Ramos (cell line): ENCODE data around the gene PEDS1.

ENCODE experiments used
- in situ Hi-C: fragments of 300-500 bp; cut with MboI; formaldehyde crosslinking; loops from one replicate; pipeline ENCODE4 v1.14.3; 2022; ENCODE audit warnings: low sequenced_read_pairs; ENCODE audit not compliant: unreplicated experiment

Gene PEDS1

DNA sequence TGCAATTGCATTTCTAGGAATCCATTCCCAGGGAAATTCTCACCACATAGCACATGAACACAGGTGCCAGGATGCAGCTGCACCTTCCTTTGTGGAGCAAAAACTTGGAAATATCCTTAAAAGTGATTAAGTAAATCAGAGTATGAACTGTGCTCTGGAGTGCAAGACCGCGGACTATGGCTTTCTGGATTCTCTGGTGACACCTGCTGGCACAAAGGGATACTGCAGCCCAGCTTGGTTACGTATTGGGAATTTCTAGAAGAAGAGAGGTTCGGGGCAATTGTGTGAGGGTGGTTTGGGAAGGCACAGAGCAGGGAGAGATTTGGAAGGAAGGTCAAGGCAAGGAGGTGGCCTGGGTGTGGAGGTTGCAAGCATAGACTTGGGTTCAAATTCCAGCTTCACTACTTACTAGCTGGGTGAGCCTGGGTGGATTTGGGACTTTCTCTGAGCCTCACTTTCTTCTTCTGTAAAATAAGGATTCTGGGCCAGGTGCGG lies 15.9 kb upstream of the PEDS1 start:
- in situ Hi-C loops = loop anchor here (10.0 kb wide), 1 partner anchor 85 kb away; no protein-coding TSS in a partner anchor

DNA sequence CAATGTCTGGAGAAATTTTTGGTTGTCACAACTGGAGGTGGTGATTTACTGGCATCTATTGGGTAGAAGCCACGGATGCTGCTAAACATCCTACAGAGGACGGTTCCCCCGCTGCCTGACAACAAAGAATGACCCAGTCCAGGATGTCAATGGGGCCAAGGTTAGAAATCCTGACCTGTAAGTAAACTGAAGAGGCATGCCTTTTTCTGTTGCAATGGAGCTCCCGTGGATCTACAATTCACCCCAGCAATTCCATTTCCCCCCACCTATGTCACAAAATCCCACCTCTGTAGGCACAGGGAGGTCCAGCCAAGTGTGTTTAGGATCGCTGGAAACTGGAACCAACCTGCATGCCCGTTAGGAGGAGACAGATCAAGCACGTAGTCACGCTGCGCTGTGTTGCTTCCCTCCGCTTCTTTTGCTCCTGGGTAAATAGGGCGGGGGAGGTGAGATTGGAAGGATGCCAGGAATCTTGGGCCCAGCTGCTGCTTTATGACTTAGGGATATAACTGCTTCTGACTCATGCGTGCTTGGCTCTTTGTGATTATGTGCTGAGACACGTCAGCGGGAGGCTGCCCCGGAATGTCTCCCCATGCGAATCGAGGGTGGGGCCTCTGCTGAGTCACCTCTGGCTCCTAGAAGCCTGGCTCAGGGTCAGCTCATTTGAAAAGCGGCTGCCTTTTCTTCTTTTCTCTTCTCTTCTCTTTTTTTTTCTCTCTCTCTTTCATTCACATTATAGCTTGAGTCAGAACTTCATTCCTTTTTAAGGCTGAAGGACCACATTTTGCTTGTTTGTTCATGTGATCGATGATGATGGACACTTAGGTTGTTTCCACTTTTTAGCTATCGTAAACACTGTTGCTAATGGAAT lies 12.4 kb upstream of the PEDS1 start:
- in situ Hi-C loops = loop anchor here (10.0 kb wide), 1 partner anchor 81 kb away; no protein-coding TSS in a partner anchor

DNA sequence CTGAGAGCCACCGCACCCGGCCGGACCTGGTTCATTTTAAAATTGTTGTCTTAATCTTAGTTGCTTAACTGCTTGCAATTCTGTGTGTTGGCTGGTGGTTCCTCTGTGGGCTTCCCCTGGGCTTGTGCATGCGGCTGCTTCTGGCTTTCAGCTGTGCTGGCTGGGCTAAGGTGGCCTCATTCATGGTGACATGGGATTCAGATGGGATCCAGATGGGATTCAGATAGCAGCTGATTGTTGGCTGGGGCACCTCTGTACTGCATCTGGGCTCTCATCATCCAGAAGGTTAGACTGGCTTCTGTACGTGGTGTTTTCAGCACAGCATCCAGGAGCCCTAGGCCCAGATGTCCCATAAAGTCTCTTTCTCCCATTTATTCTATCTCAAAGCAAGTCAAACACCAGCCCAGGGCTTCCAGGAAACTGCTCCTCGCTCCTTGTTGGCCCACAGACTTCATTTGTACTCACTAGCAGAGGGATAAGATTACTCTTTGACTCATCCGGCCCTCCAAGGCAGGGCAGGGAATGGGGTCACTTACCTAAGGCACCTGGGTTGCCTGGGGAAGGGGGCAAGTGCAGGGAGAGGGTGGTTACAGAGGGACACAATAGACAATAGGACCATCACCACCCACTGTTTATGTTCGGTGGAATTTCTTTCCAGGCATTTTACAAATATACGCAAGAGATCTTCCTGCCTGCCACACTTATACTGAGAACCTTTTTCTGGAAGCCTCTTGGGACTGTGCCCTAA lies 10.2 kb upstream of the PEDS1 start:
- in situ Hi-C loops = loop anchor here (10.0 kb wide), 1 partner anchor 79 kb away; no protein-coding TSS in a partner anchor

DNA sequence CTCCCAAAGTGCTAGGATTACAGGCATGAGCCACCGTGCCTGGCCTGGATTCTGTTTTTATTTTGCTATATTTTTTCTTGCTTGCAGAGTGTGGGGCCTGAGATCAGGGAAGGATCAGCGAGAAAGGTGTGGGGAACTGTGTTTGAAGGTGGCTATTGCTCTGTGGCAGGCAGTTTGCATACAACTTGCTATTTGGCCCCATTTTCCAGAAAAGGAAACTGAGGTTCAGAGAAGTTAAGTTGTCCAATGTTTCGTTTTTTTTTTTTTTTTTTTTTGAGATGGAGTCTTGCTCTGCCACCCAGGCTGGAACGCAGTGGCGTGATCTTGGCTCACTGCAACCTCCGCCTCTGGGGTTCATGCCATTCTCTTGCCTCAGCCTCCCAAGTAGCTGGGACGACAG lies 8.0 kb upstream of the PEDS1 start:
- in situ Hi-C loops = loop anchor here (10.0 kb wide), 1 partner anchor 77 kb away; no protein-coding TSS in a partner anchor

DNA sequence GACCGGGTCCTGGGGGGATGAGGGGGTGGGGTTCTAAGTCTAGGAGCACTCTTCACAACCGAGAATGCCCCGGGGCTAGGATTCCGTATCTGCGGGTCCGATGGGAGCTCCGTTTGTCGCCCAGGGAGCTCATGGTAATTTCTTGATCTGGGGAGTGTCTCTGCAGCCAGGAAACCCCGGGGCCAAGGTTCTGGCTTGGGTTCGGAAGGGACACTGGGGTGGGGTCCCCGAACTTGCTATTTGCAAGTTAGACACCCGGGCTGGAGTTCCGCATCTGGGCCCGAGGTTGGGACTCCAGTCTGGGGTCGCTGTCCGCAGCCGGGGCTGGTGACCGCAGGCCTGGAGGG lies 397 bp downstream of the PEDS1 start:
- in situ Hi-C loops = no loop called here

DNA sequence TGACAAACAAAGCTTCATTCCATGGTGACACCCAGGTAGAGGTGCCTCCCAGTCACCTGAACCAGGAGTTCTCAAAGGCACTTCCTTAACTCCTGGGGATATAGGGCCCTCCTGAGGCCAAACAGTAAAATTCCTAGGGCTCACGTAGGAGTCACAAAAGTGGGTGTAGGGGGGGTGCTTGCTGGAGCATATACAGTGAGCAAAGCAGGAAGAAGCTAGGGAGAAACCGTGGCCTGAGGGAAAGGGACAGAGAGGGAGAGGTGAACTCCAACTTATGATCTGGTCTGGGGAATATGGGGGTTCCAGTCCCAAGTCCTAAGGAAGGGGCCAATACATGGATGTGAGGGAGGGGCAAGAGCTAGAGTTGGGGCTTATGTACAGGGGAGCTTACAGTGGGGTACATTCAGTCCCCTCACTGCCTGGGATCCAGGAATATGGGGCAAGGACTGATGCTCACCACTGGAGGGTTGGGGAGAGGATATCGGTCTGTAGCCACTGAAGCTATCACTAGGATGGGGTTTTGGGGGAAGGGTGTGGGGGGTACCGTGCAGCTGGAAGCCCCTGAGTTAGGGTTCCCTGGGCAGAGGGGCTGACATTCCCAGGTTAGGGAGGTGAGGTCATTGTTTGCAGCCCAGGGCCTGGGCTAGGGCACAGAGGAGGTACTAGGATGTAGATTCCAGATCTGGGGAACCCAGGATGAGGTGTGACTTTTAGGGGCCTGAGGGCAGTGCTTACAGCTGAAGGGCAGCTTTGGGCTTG lies 950 bp downstream of the PEDS1 start:
- in situ Hi-C loops = no loop called here

DNA sequence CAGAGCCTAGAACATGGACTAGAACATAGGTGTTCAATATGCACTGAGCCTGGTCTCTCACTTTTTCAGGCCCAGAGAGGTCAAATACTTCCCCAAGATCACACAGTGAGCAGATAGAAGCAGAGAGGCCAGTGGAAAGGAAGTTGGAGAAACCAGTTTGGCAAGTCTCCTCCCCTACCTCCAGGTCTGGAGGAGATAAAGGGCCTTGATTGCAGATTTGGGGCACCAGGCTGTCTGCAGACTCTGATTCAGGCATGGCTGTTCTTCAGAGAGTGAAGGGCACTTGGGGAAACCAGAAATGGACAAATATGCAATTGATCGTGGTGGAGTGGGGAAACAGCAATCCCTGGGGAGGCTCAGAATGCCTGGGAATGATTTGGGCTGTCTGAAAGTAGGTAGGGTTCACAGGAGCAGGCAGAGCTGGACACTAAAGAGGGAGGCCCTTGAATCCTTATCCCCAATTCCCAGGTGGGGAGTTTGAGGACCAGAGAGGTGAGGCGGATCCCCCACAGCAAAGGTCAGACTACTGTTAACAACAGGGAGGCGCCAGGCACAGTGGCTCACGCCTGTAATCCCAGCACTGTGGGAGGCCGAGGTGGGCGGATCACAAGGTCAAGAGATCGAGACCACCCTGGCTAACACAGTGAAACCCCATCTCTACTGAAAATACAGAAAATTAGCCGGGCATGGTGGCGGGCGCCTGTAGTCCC lies 2.3 kb downstream of the PEDS1 start:
- in situ Hi-C loops = no loop called here

DNA sequence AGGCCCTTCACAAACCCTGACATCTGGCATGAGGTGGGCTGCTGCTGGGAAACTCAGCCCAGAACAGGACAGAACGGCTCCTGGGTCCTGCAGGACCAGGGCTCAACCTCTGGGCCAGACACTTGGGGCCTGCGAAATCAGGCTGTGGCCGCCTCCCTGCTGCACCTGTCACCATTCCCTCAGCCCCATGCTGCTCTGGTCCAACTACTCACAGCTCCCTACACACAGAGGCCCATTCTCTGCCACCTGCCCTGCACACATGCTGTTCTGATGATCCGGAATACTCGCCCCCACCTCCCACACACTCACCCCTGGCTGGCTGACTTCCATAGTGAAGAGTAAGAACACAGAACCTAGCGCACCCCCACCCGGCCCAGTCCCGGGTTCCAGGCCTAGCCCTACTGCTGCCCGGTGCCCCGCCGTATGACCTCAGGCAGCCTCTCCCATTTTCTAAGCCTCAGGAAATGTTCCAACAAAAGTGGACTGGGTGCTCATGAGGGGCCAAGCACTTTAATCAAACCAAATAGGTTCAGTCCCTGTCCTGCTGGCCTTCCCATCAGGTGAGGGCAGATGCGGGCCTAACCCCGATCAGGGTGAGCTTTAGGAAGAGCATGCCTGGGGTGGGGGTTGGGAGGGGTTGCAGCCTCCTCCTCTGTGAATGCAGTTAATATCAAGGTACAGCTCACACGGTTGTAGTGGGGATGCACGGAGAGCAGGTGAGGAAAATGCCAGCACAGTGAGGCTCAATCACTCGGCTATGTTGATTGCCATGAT lies 3.9 kb downstream of the PEDS1 start:
- in situ Hi-C loops = no loop called here

DNA sequence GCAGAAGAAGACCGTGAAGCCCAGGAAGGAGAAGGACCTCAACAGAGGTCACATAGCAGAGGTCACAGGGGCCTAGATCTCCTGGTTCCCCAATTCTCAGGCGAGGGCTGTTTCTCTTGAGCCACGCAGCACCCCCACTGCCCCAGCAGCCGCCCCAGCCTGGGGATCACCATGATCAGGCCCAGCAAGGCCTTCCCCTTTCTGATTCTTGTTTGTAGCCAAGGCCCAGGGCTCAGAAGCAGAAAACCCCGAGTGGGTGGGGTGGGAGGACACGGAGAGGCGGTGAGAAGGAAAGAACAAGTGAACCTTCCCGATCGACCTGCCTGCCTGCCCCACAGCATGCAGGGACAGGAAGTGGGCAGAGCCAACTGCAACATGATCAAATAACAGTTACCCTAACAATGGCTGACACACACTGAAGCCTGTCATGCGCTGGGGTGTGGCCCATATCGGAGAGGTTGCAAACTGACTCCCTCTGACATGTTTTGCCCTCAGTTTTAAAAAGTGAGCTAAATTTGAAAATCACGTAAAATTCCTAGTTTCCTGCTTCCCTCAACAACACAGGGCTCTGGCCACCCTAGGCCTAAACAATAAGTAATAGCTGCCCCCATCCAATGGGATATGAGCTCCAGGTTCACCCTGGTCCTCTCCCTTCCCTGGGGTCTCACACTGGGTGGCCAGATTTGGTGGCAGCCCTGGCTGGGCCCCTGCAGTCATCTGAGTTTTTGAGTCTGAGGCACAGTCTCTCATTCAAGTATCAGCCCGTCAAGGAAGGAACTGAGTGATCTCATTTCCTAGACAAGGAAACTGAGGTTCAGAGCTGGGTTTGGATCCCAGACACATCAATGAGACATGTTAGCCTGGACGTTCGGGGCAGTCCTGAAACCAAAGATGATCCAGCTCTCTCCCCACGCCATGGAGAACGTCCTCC lies 6.5 kb downstream of the PEDS1 start:
- in situ Hi-C loops = no loop called here

DNA sequence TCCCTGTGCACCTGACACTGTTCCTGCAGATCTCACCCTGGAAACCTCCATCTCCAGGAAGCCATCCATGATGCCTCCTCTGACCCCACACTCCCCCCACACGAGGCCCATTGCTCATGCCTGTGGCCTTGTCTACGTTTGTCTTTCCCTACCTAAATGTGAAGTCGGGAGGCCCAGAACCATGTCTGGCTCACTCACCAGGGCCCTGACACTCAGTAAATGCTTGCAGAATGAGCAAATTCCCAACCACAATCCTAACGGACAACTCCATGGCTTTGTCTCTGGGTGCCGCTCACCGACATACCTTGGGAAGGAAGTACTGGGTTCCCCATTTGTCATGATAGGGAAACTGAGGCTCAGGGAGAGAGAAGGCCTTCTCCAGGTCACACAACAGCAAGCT lies 7.3 kb downstream of the PEDS1 start:
- in situ Hi-C loops = no loop called here

DNA sequence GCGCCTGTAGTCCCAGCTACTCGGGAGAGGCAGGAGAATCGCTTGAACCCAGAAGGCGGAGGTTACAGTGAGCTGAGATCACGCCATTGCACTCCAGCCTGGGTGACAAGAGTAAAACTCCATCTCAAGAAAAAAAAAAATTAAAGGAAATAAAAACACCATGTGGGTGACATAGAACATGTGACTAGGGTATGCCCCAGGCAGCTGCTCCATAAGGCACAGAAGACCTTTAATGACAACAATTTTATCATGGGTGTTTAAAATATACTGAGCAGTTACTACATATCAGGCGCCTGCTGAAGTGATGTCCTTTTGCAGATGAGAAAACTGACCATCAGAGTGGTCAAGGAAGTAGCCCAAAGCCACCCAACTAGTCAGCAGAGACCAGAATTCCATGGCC lies 8.0 kb downstream of the PEDS1 start:
- in situ Hi-C loops = no loop called here

DNA sequence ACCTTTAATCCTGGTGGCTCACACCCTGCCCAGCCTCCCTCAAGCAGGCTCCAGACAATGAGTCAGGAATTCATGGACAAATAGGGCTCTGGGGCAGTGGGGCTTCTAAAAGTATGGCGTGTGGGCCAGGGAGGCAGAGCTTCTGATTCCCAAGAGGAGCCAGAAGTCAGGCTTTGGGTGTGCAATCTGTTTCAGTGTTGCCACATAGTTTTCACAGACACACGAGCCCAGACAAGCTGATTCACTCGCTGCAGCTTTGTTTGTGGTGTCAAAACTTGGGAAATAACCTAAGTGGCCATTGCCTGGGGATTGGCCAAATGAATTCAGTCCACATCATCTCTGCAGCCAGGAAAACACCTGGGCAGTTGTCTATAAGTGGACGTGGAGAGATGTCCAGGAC lies 9.2 kb downstream of the PEDS1 start:
- in situ Hi-C loops = no loop called here

DNA sequence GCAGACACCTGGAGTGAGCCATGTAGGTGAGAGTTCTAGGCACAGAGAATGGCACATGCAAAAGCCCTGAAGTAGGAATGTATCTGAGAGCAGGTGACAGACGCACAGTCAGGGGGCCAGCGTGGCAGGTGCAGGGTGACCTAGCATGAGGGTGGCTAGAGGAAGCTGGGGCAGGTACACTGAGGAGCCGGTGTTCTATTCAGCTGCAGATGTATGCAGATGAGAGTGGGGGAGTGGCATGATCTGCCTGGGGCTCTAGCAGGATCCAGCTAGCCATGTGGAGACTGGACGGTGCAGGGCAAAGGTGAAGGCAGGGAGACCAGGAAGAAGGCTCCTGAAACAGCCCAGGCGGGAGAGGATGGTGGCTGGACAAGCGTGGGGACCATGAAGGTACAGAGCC lies 10.7 kb downstream of the PEDS1 start:
- in situ Hi-C loops = no loop called here

DNA sequence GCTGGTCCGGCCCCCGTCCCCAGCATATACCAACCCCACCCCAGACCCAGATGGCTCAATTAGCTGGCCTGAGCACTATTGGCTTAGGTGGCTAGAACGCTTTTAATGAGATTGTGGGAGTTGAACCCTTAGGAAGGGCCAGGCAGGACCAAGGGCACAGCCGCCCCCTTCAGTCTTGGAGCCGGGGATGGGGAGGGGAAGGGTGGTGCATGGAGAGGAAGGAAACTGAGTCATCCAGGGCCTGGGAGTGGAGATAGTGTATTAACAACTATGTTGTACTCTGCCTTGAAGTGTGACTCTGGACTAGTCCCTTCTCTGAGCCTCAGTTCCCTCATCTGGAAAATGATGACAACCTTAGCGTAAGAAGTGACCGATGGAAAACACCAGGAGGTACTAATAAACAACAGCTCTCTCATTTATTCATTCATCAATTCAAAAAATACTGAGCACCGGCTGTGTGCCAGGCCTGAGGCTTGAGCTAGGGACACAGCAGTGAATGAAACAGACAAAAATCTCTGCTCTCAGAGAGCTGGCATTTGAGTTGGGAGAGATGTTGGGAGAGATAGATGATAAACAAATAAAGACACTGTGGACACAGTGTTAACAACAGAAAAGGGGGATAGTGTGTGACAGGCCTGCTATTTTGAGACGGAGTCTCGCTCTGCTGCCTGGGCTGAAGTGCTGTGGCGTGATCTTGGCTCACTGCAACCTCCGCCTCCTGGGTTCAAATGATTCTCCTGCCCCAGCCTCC lies 11.5 kb downstream of the PEDS1 start:
- in situ Hi-C loops = no loop called here

DNA sequence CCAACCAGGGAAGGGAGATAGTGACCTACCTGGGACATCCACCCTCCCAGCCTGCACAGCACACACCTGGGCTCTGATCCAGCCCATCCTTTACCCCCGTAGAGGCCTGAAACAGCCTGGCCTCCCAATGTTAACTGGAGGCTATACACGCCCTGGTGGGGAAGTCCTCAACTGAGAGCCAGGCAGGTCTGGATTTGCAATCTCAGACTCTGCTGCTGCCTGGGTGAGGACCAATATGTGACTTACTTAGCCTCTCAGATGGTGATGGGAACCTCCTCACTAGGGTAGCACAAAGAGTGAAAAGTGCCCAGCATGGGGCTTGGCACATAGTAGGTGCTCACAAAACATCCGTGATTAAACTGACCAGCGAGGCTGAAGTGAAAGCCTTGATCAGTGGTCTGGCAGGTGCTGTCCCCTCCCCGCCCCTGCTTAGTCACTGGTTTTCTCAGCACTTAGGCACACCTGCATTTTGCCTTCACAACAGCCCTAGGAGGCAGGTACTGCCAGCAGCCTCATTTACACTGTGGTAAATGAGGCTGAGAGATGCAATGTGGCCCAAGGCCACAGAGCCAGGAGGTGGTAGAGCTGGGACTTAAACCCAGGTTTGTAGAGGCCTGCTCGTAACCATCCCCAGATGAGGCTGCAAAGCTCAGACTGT lies 12.4 kb downstream of the PEDS1 start:
- in situ Hi-C loops = no loop called here

DNA sequence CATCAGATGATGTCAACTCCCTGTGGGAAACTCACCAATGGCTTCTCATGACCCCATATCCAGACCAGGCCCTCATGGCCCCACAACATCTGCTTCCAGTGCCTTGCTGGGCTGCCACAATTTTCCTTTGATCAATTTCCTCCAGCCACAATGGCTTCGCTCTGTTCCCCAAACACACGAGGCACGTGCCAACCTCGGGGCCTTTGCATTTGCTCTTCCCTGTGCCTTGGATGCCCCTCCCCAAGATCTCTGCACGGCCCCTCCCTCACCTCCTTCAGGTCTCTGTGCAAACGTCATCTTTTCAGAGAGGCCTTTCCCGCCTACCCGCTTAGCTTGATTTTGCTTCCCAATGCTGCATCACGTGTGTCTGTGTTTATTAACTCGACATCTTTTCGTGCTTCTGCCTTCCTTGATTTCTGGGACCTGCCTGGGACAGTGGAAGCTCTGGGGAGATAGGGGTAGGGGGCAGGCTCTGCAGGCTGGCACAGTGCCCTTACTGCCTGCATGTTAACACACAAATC lies 13.1 kb downstream of the PEDS1 start:
- in situ Hi-C loops = no loop called here
